Osteoblast (primary cell): ENCODE results near the gene CCND1. TPM values are rescaled to one million over a fixed set of nuclear protein-coding genes. Genes with fewer than 3 reads are reported as not detected.
"Not testable (repeated sequence)": the region's sequence is repeated elsewhere in the genome, so short reads cannot be mapped to it uniquely, and the experiment has no call there.

Source experiments
- DNase-seq: peaks from one replicate; pipeline ENCODE4 v3.0.0; 2011; ENCODE audit warnings: low spot score, mixed read lengths; ENCODE audit not compliant: insufficient read length; ENCODE audit errors: missing footprints
- H2AFZ ChIP-seq: 2 replicates; pipeline ENCODE4 v1.6.0; 2011; ENCODE audit warnings: mild to moderate bottlenecking, low read length
- H3K27ac ChIP-seq: 2 replicates; pipeline ENCODE4 v1.5.1; 2011; ENCODE audit warnings: mild to moderate bottlenecking, low read depth, low read length, moderate library complexity
- H3K27me3 ChIP-seq: 2 replicates; pipeline ENCODE4 v1.6.0; 2012; ENCODE audit warnings: mild to moderate bottlenecking, control low read depth, inconsistent platforms, low read length, moderate library complexity; ENCODE audit not compliant: insufficient read depth
- H3K36me3 ChIP-seq: 2 replicates; pipeline ENCODE4 v1.5.1; 2011; ENCODE audit warnings: mild to moderate bottlenecking, low read length, control low read depth, moderate library complexity; ENCODE audit not compliant: insufficient read depth
- H3K4me1 ChIP-seq: 2 replicates; pipeline ENCODE4 v1.5.1; 2011; ENCODE audit warnings: mild to moderate bottlenecking, low read length, control low read depth, moderate library complexity; ENCODE audit not compliant: insufficient read depth
- H3K4me2 ChIP-seq: 2 replicates; pipeline ENCODE4 v1.6.0; 2011; ENCODE audit warnings: mild to moderate bottlenecking, low read length; ENCODE audit not compliant: insufficient read depth
- H3K4me3 ChIP-seq: fragments of 200-600 bp; sonication (generic); 3 replicates; pipeline ENCODE4 v1.5.1; 2012; ENCODE audit warnings: mild to moderate bottlenecking, low read length, inconsistent platforms; ENCODE audit not compliant: insufficient read depth
- H3K79me2 ChIP-seq: 2 replicates; pipeline ENCODE4 v1.6.0; 2012; ENCODE audit warnings: mild to moderate bottlenecking, low read length, control low read depth, inconsistent platforms; ENCODE audit not compliant: insufficient read depth
- H3K9me3 ChIP-seq: 2 replicates; pipeline ENCODE4 v1.5.1; 2011; ENCODE audit warnings: low read depth, low read length, control low read depth
- H4K20me1 ChIP-seq: 2 replicates; pipeline ENCODE4 v1.6.0; 2012; ENCODE audit warnings: mild to moderate bottlenecking, low read length, control low read depth; ENCODE audit not compliant: insufficient read depth
- total RNA-seq: library from RNA; depleted of rRNA; stranded (reverse); fragments of >200 nt; gene quantifications from 2 replicates; pipeline ENCODE4 v1.2.3, GENCODE V29; 2012
- TF ChIP-seq, protein P1 (sequence below): IDR thresholded peaks from 2 replicates; pipeline ENCODE4 v1.5.1; 2011; ENCODE audit warnings: mild to moderate bottlenecking, low read depth, low read length, moderate library complexity; ENCODE audit errors: extremely low read depth

Gene CCND1
- total RNA-seq, 1 donor, result 187 TPM

DNA sequence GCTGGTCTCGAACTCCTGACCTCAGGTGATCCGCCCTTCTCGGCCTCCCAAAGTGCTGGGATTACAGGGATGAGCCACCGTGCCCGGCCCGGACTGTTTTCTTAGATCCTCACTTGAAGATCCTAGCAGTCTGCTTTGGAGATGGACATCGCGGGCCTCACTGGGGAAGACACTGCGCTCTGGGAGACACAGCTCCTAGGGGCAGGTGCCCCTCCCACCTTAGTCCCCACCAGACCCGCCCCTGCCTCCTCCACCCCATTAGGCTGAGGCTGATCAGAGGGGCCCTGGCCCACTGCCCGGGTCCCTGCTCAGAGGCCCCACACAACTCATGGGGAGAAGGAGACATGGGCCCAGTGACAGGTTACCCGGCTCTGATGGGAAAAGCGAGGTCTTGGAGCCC is 45.5 kb downstream of the CCND1 start:
- no peak overlapping the region for H2AFZ ChIP-seq
- H3K27me3 ChIP-seq, result peaks cover 3% of the 10 kb centered on the region
- no peaks in the 10 kb centered on the region for H3K36me3 ChIP-seq
- no peak overlapping the region for H3K4me2 ChIP-seq
- H4K20me1 ChIP-seq, result no peaks in the 10 kb centered on the region
- TF ChIP-seq, protein P1, sequence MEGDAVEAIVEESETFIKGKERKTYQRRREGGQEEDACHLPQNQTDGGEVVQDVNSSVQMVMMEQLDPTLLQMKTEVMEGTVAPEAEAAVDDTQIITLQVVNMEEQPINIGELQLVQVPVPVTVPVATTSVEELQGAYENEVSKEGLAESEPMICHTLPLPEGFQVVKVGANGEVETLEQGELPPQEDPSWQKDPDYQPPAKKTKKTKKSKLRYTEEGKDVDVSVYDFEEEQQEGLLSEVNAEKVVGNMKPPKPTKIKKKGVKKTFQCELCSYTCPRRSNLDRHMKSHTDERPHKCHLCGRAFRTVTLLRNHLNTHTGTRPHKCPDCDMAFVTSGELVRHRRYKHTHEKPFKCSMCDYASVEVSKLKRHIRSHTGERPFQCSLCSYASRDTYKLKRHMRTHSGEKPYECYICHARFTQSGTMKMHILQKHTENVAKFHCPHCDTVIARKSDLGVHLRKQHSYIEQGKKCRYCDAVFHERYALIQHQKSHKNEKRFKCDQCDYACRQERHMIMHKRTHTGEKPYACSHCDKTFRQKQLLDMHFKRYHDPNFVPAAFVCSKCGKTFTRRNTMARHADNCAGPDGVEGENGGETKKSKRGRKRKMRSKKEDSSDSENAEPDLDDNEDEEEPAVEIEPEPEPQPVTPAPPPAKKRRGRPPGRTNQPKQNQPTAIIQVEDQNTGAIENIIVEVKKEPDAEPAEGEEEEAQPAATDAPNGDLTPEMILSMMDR, result no peak
- H3K79me2 ChIP-seq, result no peaks in the 10 kb centered on the region
- no peaks in the 10 kb centered on the region for H3K4me1 ChIP-seq
- no peak overlapping the region for H3K4me3 ChIP-seq
- H3K9me3 ChIP-seq, result no peaks in the 10 kb centered on the region
- H3K27ac ChIP-seq, result no peak overlapping the region
- no peak for DNase-seq

DNA sequence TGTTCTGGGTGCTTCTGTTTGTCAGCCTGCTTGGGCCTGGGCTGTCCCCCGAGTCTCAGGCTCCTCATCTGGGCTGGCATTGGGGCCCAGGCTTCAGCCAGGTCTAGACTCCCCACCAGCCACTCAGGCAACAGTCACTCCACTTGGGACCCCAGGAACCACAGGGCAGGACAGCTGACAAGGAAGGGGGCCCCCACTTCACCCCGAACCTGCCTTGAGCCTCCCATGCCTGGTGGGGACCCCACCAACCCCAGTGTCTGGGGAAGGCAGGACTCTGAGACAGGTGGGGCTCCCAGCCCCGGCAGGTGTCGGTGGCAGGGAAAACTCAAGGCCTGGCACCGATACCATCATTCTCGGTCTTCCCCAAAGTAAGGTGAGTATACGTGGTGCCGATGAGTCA is 45.9 kb downstream of the CCND1 start:
- no peak overlapping the region for H3K4me3 ChIP-seq
- peaks cover 3% of the 10 kb centered on the region for H3K27me3 ChIP-seq
- H2AFZ ChIP-seq, result no peak overlapping the region
- no peaks in the 10 kb centered on the region for H3K9me3 ChIP-seq
- TF ChIP-seq, protein P1, result no peak
- H3K4me2 ChIP-seq, result no peak overlapping the region
- no peaks in the 10 kb centered on the region for H3K4me1 ChIP-seq
- no peak overlapping the region for H3K27ac ChIP-seq
- DNase-seq, result peak; percentile 43
- no peaks in the 10 kb centered on the region for H3K36me3 ChIP-seq
- H4K20me1 ChIP-seq, result no peaks in the 10 kb centered on the region
- no peaks in the 10 kb centered on the region for H3K79me2 ChIP-seq

DNA sequence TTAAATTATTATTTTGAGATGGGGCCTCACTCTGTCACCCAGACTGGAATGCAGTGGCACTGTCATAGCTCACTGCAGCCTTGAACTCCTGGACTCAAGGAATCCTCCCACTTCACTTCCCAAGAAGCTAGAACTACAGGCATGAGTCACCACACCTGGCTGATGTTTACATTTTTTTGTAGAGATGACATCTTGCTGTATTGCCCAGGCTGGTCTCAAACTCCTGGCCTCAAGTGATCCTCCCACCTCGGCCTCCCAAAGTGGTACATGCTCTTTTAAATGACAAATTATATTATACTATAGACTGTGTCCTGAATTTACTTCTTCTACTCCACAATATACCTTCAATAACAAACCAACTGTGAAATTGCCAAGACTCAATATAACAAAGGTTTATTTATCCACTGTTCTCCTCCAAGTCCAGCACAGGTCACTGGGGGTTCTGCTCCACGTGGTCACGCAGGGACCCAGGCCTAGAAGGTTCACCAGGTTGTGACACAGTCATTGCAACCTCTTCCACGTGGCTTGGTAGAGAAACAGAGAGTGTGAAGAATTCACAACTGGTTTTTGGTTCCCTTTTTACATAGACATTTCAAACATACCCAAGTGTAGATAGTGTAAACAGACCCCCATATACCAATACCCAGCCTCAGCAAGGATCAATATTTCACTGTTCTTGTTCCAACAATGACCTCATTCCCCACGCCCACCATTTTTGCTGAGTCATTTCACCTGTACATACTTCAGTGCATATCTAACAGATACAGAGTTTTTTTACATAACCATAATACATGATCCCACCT is 47.2 kb downstream of the CCND1 start:
- not testable (repeated sequence) for H3K9me3 ChIP-seq, H3K36me3 ChIP-seq, H3K4me2 ChIP-seq, H3K79me2 ChIP-seq, H3K4me3 ChIP-seq, H3K27ac ChIP-seq, H4K20me1 ChIP-seq, H3K4me1 ChIP-seq, H2AFZ ChIP-seq, H3K27me3 ChIP-seq, DNase-seq

DNA sequence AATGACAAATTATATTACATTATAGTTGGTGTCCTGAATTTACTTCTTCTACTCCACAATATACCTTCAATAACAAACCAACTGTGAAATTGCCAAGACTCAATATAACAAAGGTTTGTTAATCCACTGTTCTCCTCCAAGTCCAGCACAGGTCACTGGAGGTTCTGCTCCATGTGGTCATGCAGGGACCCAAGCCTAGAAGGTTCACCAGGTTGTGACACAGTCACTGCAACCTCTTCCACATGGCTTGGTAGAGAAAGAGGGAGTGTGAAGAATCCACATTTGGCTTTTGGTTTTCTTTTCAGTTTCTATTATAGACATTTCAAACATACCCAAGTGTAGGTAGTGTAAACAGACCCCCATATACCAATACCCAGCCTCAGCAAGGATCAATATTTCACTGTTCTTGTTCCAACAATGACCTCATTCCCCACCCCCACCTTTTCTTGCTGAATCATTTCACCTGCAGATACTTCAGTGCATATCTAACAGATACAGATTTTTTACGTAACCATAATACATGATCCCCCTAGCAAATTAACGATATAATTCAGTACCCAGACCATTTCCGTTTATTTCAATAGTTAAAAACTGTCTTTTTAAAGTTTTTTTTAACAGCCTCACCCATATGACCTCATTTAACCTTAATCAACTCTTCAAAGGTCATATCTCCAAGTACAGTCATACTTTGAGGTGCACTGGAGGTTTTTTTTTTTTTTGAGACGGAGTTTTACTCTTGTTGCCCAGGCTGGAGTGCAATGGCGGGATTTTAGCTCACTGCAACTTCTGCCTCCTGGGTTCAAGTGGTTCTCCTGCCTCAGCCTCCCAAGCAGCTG is 48.7 kb downstream of the CCND1 start:
- Histone ChIP-seq H2AFZ (no peak overlapping the region), H3K27me3 (peaks cover 15% of the 10 kb centered on the region), H3K4me3 (no peak overlapping the region), H4K20me1 (no peaks in the 10 kb centered on the region), H3K9me3 (no peaks in the 10 kb centered on the region), H3K4me2 (no peak overlapping the region), H3K79me2 (no peaks in the 10 kb centered on the region), H3K36me3 (no peaks in the 10 kb centered on the region), H3K27ac (no peak overlapping the region), H3K4me1 (no peaks in the 10 kb centered on the region)
- no peak for DNase-seq
- TF ChIP-seq, protein P1, result no peak
